Naive thymus-derived CD8-positive, alpha-beta T cell (primary cell): ENCODE results near the gene CA9. TPM values are rescaled to one million over a fixed set of nuclear protein-coding genes. Genes with fewer than 3 reads are reported as not detected.

ENCODE experiments used
- ATAC-seq, 2 donors: fragments of 150-1000 bp; cut with Tn5 transposase in 1 of 2; sonication (Bioruptor Pico), chemical (Tn5 transposase) in 1 of 2; 1 replicate in 1 of 2; 2 replicates in 1 of 2; pipeline ENCODE4 v1.10.0; 2021; ENCODE audit warnings: mild to moderate bottlenecking in 2 of 2, moderate library complexity in 2 of 2
- POLR2A ChIA-PET: fragments of 350-600 bp; sonication (Branson Sonifier 250); formaldehyde crosslinking; loops from one replicate; lab custom pipeline; 2021; ENCODE audit warnings: antibody characterized with exemption; lab: Charles Lee
- DNase-seq, 10 donors: peaks; one replicate each; pipeline versions ENCODE4 v3.0.0 to v3.0.0-alpha.2; 2020 to 2022
- H3K27ac Mint-ChIP-seq, 10 donors: one replicate each; pipeline ENCODE4 v1.8.0; 2020 to 2022; ENCODE audit warnings: mild to moderate bottlenecking in 10 of 10, mixed read lengths in 10 of 10, moderate library complexity in 4 of 10, inconsistent platforms in 1 of 10
- H3K27me3 Mint-ChIP-seq, 5 donors: one replicate each; pipeline ENCODE4 v1.8.0; 2021 to 2022; ENCODE audit warnings: mixed read lengths in 5 of 5
- H3K36me3 Mint-ChIP-seq, 3 donors: one replicate each; pipeline ENCODE4 v1.8.0; 2020 to 2022; ENCODE audit warnings: mixed read lengths in 3 of 3, mild to moderate bottlenecking in 2 of 3, inconsistent platforms in 1 of 3
- H3K4me1 Mint-ChIP-seq, 4 donors: one replicate each; pipeline ENCODE4 v1.8.0; 2021 to 2022; ENCODE audit warnings: mixed read lengths in 4 of 4
- H3K4me3 Mint-ChIP-seq, 10 donors: one replicate each; pipeline ENCODE4 v1.8.0; 2020 to 2022; ENCODE audit warnings: mild to moderate bottlenecking in 10 of 10, mixed read lengths in 10 of 10, moderate library complexity in 6 of 10, inconsistent platforms in 1 of 10
- H3K9me3 Mint-ChIP-seq, 9 donors: one replicate each; pipeline ENCODE4 v1.8.0; 2020 to 2022; ENCODE audit warnings: mixed read lengths in 9 of 9, mild to moderate bottlenecking in 3 of 9, inconsistent platforms in 1 of 9, moderate library complexity in 1 of 9
- polyA plus RNA-seq, 3 donors: library from polyadenylated mRNA; unstranded; fragments of 300-500 nt; fragmentation: Illumina TruSeq; gene quantifications; one replicate each; pipeline ENCODE4 v1.2.3, GENCODE V29; 2021
- total RNA-seq, 8 experiments: library from RNA in 2 of 8; stranded (reverse) in 2 of 8; gene quantifications; one replicate each; pipeline ENCODE4 v1.2.3 and lab custom pipeline; 2021 to 2026

CA9 gene
- total and polyA plus RNA-seq, 5 experiments from 2014 or later, result not detected

GRCh38 chr9:35687972-35688557 lies 14.3 kb downstream of the CA9 start:
- no peaks in the 10 kb centered on the region for H3K9me3 Mint-ChIP-seq
- DNase-seq (no peak), ATAC-seq (no peak)
- POLR2A ChIA-PET, result interaction anchor here (0.7 to 2.1 kb wide), 7 partner anchors 12 to 74 kb away, joined by 3 to 8 read pairs (median 4); partner anchors contain the start of gene CD72
- peaks cover 11 to 27% (median 21%) of the 10 kb centered on the region in 4 donors for H3K4me1 Mint-ChIP-seq
- no peaks in the 10 kb centered on the region for H3K27me3 Mint-ChIP-seq
- peak overlapping the region in 5 of 10 donors; percentile 5 to 89 (median 37) for H3K27ac Mint-ChIP-seq
- no peaks in the 10 kb centered on the region for H3K36me3 Mint-ChIP-seq
- H3K4me3 Mint-ChIP-seq, result peak overlapping the region in 2 of 10 donors; percentile 26 to 62

DNA sequence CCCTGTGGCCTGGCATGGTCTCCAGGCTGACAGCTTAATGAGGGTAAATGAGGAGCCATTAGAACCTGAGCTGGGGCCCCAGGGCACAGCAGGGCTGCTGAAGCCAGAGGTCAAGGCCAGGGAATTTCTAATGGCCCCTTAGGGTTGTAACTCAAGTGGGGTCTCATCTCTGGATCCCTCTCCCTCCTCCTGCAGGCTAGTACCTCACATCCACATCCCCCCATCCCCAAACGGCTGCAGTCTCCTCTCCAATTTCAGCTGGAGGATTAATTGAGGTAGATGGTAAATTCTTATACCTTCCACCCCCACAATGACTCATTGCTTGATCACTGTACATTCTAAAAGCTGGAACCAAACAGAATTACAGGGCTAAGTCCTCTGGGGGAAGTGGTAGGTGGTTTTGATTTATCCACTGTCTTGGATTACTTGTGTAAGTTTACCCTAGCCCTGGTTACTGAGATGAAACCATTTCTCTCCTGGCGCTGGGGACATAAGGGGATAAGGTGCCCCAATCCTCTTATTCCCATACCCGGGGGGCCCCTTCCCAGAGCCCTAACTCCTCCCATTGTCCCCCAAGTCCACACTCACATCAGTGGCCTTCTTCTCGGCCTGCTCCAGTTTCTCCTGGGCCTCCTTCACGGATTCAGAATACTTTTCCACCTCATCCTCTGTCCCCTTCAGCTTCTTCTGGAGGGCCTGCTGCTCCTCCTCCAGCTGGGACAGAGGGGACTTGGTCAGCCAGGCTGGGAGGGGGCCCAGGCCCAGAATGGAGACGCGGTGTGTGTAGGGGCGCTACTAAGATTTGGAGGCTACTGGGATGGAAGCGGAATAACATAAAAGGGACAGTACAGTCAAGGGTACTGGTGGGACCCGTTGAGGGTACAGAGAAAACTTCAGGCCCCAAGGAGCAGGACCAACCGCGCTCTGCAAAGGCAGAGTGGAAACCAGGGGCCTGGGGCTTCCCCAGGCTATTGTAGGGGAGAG lies 15.1 kb downstream of the CA9 start:
- POLR2A ChIA-PET, result interaction anchor here (0.6 to 3.3 kb wide), 9 partner anchors 13 to 591 kb away, joined by 3 to 14 read pairs (median 5); partner anchors contain the start of genes CD72, CREB3, SIT1 and TLN1
- ATAC-seq, result peak in 1 of 2 donors; percentile 42
- H3K27me3 Mint-ChIP-seq, result no peaks in the 10 kb centered on the region
- no peak for DNase-seq
- peak overlapping the region; percentile 47 to 79 (median 70) for H3K4me3 Mint-ChIP-seq
- H3K36me3 Mint-ChIP-seq, result no peaks in the 10 kb centered on the region
- no peaks in the 10 kb centered on the region for H3K9me3 Mint-ChIP-seq
- peak overlapping the region in 9 of 10 donors; percentile 37 to 89 (median 77) for H3K27ac Mint-ChIP-seq
- H3K4me1 Mint-ChIP-seq, result peaks cover 11 to 27% (median 21%) of the 10 kb centered on the region in 4 donors

GRCh38 chr9:35689542-35690293 lies 16.0 kb downstream of the CA9 start, which contains the start of gene TPM2:
Gene TPM2 (minus strand): TSS chr9:35689925. CDS start chr9:35689817, 108 bp downstream.
- H3K9me3 Mint-ChIP-seq, result no peaks in the 10 kb centered on the region
- POLR2A ChIA-PET, result interaction anchor here (0.6 to 3.3 kb wide), 8 partner anchors 25 to 592 kb away, joined by 3 to 19 read pairs (median 10); partner anchors contain the start of genes ARHGEF39, CCDC107, CD72 and CREB3

DNA sequence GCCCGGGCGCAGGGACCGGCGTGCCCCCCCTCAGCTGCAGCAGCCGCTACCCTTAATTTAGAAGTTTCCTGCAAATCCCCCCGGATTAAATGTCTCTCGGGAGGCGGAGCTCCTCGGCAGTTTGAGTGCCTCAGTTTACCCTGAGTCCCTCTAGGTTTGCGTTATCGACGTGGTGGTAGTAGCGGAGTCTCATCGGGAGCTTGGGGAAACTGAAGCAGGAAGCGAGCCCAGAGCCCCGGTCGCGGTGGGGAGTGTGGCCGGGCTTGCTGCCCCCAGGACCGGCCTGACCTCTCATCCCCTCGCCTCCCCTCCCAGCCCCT lies 16.5 kb downstream of the CA9 start:
- peak overlapping the region in 4 of 10 donors; percentile 43 to 67 (median 56) for H3K27ac Mint-ChIP-seq
- H3K4me3 Mint-ChIP-seq, result peak overlapping the region; percentile 69 to 90 (median 83)
- no peaks in the 10 kb centered on the region for H3K27me3 Mint-ChIP-seq
- H3K36me3 Mint-ChIP-seq, result no peaks in the 10 kb centered on the region
- peaks cover 11 to 27% (median 21%) of the 10 kb centered on the region in 4 donors for H3K4me1 Mint-ChIP-seq
- DNase-seq (no peak), ATAC-seq (peak; percentile 7 to 21)
- H3K9me3 Mint-ChIP-seq, result no peaks in the 10 kb centered on the region
- POLR2A ChIA-PET, result interaction anchor here (1.3 to 3.3 kb wide), 8 partner anchors 13 to 73 kb away, joined by 4 to 19 read pairs (median 10); partner anchors contain the start of genes ARHGEF39, CCDC107, CD72 and CREB3

More at GRCh38 chr9:35689542-35690293, 16.0 kb downstream of the CA9 start, which contains the start of gene TPM2:
- ATAC-seq (no peak), DNase-seq (no peak)
- Mint-ChIP-seq H3K36me3 (no peaks in the 10 kb centered on the region), H3K27ac (peak within 1 kb of the TSS; percentile 68 to 89 (median 80)), H3K4me1 (peaks cover 11 to 27% (median 21%) of the 10 kb centered on the region in 4 donors), H3K27me3 (no peaks in the 10 kb centered on the region), H3K4me3 (peak within 1 kb of the TSS; percentile 86 to 94 (median 88))

DNA sequence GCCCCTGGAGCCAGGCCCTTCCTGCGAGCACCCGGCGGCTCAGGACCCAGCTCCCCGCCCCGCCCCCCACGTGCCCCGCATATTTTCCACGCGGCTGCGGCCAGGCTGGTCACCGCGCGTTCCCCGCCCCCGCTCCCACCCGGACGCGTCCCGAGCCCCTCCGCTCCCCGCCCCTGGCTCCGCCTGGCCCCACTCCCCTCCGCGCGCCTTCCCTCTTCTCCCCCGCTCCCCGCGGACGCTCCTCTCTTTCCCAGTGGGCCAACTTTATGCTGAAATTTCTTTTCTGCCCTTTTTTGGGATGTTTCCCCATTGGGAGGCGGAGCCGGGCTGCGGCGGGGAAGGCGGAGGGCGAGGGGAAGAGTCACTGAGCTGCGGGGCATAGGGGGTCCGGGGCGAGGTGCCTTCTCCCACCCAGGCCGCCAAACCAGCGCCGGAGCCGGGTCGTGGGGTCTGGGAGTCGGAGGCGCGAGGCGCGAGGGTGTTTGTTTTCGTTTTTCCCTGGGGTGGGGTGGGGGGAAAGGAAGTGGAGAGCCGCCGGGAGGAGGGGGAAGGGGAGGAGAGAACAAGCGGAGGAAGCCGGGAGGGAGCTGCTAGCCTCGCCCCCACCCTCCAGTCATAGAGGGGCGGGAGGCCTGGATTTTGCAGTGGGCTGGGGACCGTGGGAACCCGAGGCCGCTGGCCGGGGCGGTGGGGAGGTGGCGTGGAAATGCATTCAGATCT lies 17.0 kb downstream of the CA9 start:
- Mint-ChIP-seq H3K27me3 (no peaks in the 10 kb centered on the region), H3K36me3 (no peaks in the 10 kb centered on the region), H3K4me1 (peaks cover 11 to 27% (median 21%) of the 10 kb centered on the region in 4 donors), H3K4me3 (peak overlapping the region; percentile 86 to 94 (median 88)), H3K9me3 (no peaks in the 10 kb centered on the region), H3K27ac (peak overlapping the region; percentile 29 to 87 (median 78))
- POLR2A ChIA-PET, result interaction anchor here (0.9 to 3.3 kb wide), 9 partner anchors 12 to 87 kb away, joined by 3 to 19 read pairs (median 8); partner anchors contain the start of genes ARHGEF39, CCDC107, CREB3 and RMRP
- DNase-seq (peak in 7 of 10 donors; percentile 17 to 39 (median 30)), ATAC-seq (peak; percentile 63 to 71)

- Mint-ChIP-seq H3K4me3 (peak overlapping the region; percentile 86 to 94 (median 88)), H3K36me3 (no peaks in the 10 kb centered on the region), H3K4me1 (peaks cover 12 to 27% (median 21%) of the 10 kb centered on the region in 4 donors), H3K27me3 (no peaks in the 10 kb centered on the region), H3K9me3 (no peaks in the 10 kb centered on the region), H3K27ac (peak overlapping the region; percentile 29 to 87 (median 78))
- POLR2A ChIA-PET, result interaction anchor here (0.9 to 3.3 kb wide), 9 partner anchors 8 to 87 kb away, joined by 3 to 19 read pairs (median 8); partner anchors contain the start of genes ARHGEF39, CCDC107, CREB3 and RMRP
- ATAC-seq (peak in 1 of 2 donors; percentile 31), DNase-seq (no peak)
These were observed 17.6 kb downstream of the CA9 start for GRCh38 chr9:35691334-35691650.

- Mint-ChIP-seq H3K27ac (peak overlapping the region in 7 of 10 donors; percentile 17 to 77 (median 48)), H3K36me3 (peaks cover 0 to 3% (median 0%) of the 10 kb centered on the region in 3 donors), H3K27me3 (no peaks in the 10 kb centered on the region), H3K4me3 (peak overlapping the region; percentile 86 to 94 (median 88)), H3K9me3 (no peaks in the 10 kb centered on the region), H3K4me1 (peaks cover 18 to 33% (median 26%) of the 10 kb centered on the region in 4 donors)
- DNase-seq (no peak), ATAC-seq (no peak)
- POLR2A ChIA-PET, result interaction anchor here (0.7 to 3.3 kb wide), 8 partner anchors 9 to 88 kb away, joined by 3 to 19 read pairs (median 5); partner anchors contain the start of genes ARHGEF39, CREB3, SIT1 and TLN1
These were observed 18.1 kb downstream of the CA9 start for GRCh38 chr9:35691757-35692301.

GRCh38 chr9:35695943-35696401 lies 22.2 kb downstream of the CA9 start:
- DNase-seq, result no peak
- POLR2A ChIA-PET, result interaction anchor here (0.6 to 1.7 kb wide), 9 partner anchors 10 to 91 kb away, joined by 3 to 12 read pairs (median 4); partner anchors contain the start of genes CCDC107 and RMRP
- peak overlapping the region in 3 of 10 donors; percentile 15 to 79 (median 69) for H3K27ac Mint-ChIP-seq

GRCh38 chr9:35696520-35697215 lies 22.9 kb downstream of the CA9 start:
- ATAC-seq (peak; percentile 86 to 97), DNase-seq (peak; percentile 22 to 73 (median 50))
- H3K4me3 Mint-ChIP-seq, result peak overlapping the region in 1 of 10 donors; percentile 62
- peak overlapping the region in 7 of 10 donors; percentile 20 to 83 (median 64) for H3K27ac Mint-ChIP-seq
- POLR2A ChIA-PET, result interaction anchor here (0.6 to 1.7 kb wide), 12 partner anchors 9 to 92 kb away, joined by 3 to 12 read pairs (median 4); partner anchors contain the start of genes CCDC107, RMRP and SIT1
- peaks cover 0 to 16% (median 0%) of the 10 kb centered on the region in 3 donors for H3K36me3 Mint-ChIP-seq
- peaks cover 9 to 14% (median 11%) of the 10 kb centered on the region in 4 donors for H3K4me1 Mint-ChIP-seq
- H3K9me3 Mint-ChIP-seq, result no peaks in the 10 kb centered on the region
- H3K27me3 Mint-ChIP-seq, result no peaks in the 10 kb centered on the region

More at GRCh38 chr9:35695943-35696401, 22.2 kb downstream of the CA9 start:
- Mint-ChIP-seq H3K4me1 (peaks cover 14 to 21% (median 15%) of the 10 kb centered on the region in 4 donors), H3K4me3 (no peak overlapping the region), H3K9me3 (no peaks in the 10 kb centered on the region), H3K27me3 (no peaks in the 10 kb centered on the region), H3K36me3 (peaks cover 0 to 16% (median 0%) of the 10 kb centered on the region in 3 donors)
- no peak for ATAC-seq

DNA sequence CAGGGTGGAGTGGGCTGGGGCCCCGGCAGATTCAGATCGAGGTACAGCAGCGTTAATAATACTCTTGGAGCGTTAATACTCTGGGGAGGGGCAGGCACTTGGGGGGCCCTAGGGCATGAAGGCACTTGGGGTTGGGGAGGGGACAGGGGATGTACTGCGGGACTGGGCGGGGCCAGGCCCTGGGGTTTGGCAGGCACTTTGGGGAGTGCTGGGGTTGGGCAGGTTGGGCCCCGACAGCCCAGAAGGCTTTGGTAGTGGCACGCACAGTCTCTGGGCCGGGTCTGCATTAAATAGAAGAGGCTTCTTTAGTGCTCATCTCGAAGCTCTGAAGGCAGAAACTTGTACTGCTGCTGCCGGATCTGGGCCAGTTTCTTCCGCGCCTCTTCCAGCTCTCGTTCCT lies 23.8 kb downstream of the CA9 start:
- DNase-seq (no peak), ATAC-seq (no peak)
- no peaks in the 10 kb centered on the region for H3K27me3 Mint-ChIP-seq
- H3K4me3 Mint-ChIP-seq, result no peak overlapping the region
- H3K9me3 Mint-ChIP-seq, result no peaks in the 10 kb centered on the region
- POLR2A ChIA-PET, result interaction anchor here (0.7 to 1.4 kb wide), 3 partner anchors 11 to 81 kb away, joined by 5 to 11 read pairs (median 8); partner anchors contain the start of gene SIT1
- H3K36me3 Mint-ChIP-seq, result peaks cover 0 to 16% (median 0%) of the 10 kb centered on the region in 3 donors
- H3K4me1 Mint-ChIP-seq, result peaks cover 7 to 9% (median 9%) of the 10 kb centered on the region in 4 donors
- H3K27ac Mint-ChIP-seq, result peak overlapping the region in 3 of 10 donors; percentile 19 to 46 (median 22)
